K562 (cell line): ENCODE data around the gene OR10A3. TPM values are rescaled to one million over a fixed set of nuclear protein-coding genes. Genes with fewer than 3 reads are reported as not detected.

Experiments
- ATAC-seq: fragments of 200-7000 bp; cut with Tn5 transposase; 3 replicates; pipeline ENCODE4 v1.9.1; 2020; ENCODE audit warnings: moderate library complexity
- BruUV-seq: library from RNA; stranded (reverse); fragments of 400-500 nt; replicated peaks from 2 replicates; lab custom pipeline; 2021; lab: Mats Ljungman, UMichigan
- CTCF ChIA-PET: fragments of 300-600 bp; formaldehyde crosslinking; extraction: SDS; loops from one replicate; lab custom pipeline; 2021; ENCODE audit warnings: low intra/inter-chr PET ratio; lab: Yijun Ruan, JAX
- POLR2A ChIA-PET: fragments of 300-600, 350-650 bp; sonication (Branson Sonifier 250); formaldehyde crosslinking; extraction: SDS; loops from one replicate; lab custom pipeline; 2021; ENCODE audit warnings: antibody characterized with exemption, inconsistent platforms; lab: Yijun Ruan, JAX
- DNase-seq, 4 experiments: peaks; one replicate each; pipeline versions ENCODE4 v3.0.0 to v3.0.0-alpha.2; 2011 to 2018; ENCODE audit warnings: low spot score in 3 of 4, mixed read lengths in 3 of 4; ENCODE audit errors: extremely low read depth in 1 of 4
- FAIRE-seq: peaks from 2 replicates; lab custom pipeline; 2011; peaks lifted over from hg19 to GRCh38; lab: Jason Lieb, UNC
- H2AFZ ChIP-seq: 2 replicates; pipeline ENCODE4 v1.6.0; 2011; ENCODE audit warnings: low read depth, low read length, control low read depth, inconsistent platforms
- H3K27ac ChIP-seq: fragments of 200-600 bp; 3 replicates; pipeline ENCODE4 v1.8.0; 2011; ENCODE audit warnings: low read depth, mild to moderate bottlenecking, control low read depth, inconsistent platforms, low read length, moderate library complexity, mixed read lengths; ENCODE audit errors: extremely low read depth
- H3K27me3 ChIP-seq, 2 experiments: fragments of 300-600 bp in 1 of 2; 2 replicates in 1 of 2; 3 replicates in 1 of 2; pipeline versions ENCODE4 v1.6.0 to v1.8.0; 2011; ENCODE audit warnings: inconsistent platforms in 2 of 2, low read length in 2 of 2, mild to moderate bottlenecking in 1 of 2, mixed read lengths in 1 of 2, moderate library complexity in 1 of 2; ENCODE audit not compliant: control insufficient read depth in 2 of 2, insufficient read depth in 2 of 2
- H3K36me3 ChIP-seq: fragments of 300-600 bp; 3 replicates; pipeline ENCODE4 v1.8.0; 2011; ENCODE audit warnings: mild to moderate bottlenecking, low read length, inconsistent platforms; ENCODE audit not compliant: control insufficient read depth, insufficient read depth
- H3K4me1 ChIP-seq, 2 experiments: fragments of 200-600 bp in 1 of 2; replicated peaks in 1 of 2; 2 replicates in 1 of 2; 3 replicates in 1 of 2; pipeline versions ENCODE4 v1.5.1 to v1.8.0; 2011; ENCODE audit warnings: inconsistent platforms in 2 of 2, low read length in 2 of 2, mild to moderate bottlenecking in 1 of 2, mixed read lengths in 1 of 2, moderate library complexity in 1 of 2; ENCODE audit not compliant: control insufficient read depth in 2 of 2, insufficient read depth in 2 of 2
- H3K4me2 ChIP-seq: 2 replicates; pipeline ENCODE4 v1.6.1; 2011; ENCODE audit warnings: low read length, control low read depth, inconsistent platforms, mixed read lengths; ENCODE audit not compliant: insufficient read depth
- H3K4me3 ChIP-seq: fragments of 200-600 bp; sonication (generic), shearing (Covaris generic); 2 replicates; pipeline ENCODE4 v1.5.1; 2016; ENCODE audit warnings: control low read depth, inconsistent platforms
- H3K79me2 ChIP-seq: fragments of 200-600 bp; 3 replicates; pipeline ENCODE4 v1.8.0; 2011; ENCODE audit warnings: low read length, inconsistent platforms; ENCODE audit not compliant: control insufficient read depth, insufficient read depth
- H3K9ac ChIP-seq, 2 experiments: 2 replicates each; pipeline versions ENCODE4 v1.6.0 to v1.6.1; 2011; ENCODE audit warnings: low read depth in 2 of 2, low read length in 2 of 2, control low read depth in 1 of 2, inconsistent platforms in 1 of 2, mild to moderate bottlenecking in 1 of 2, mixed read lengths in 1 of 2; ENCODE audit not compliant: insufficient read depth in 1 of 2
- H3K9me1 ChIP-seq: one replicate; pipeline ENCODE4 v1.6.0; 2011; ENCODE audit warnings: inconsistent platforms, mild to moderate bottlenecking, low read length, moderate library complexity; ENCODE audit not compliant: control insufficient read depth, insufficient read depth
- H3K9me3 ChIP-seq: replicated peaks from 2 replicates; pipeline ENCODE4 v1.5.1; 2011; ENCODE audit warnings: low read depth, low read length, inconsistent platforms; ENCODE audit not compliant: control insufficient read depth, insufficient read depth
- H4K20me1 ChIP-seq: replicated peaks from 2 replicates; pipeline ENCODE4 v1.6.1; 2011; ENCODE audit warnings: low read length, inconsistent platforms, mixed read lengths; ENCODE audit not compliant: control insufficient read depth, insufficient read depth
- BCOR ChIP-seq: fragments of 450-650 bp; IDR thresholded peaks from 2 replicates; pipeline ENCODE4 v1.6.1; 2016
- DPF2 ChIP-seq: fragments of 450-650 bp; IDR thresholded peaks from 2 replicates; pipeline ENCODE4 v1.6.1; 2016
- ILF3 ChIP-seq: fragments of 450-650 bp; IDR thresholded peaks from 2 replicates; pipeline ENCODE4 v1.6.1; 2018; ENCODE audit warnings: antibody characterized with exemption, mild to moderate bottlenecking, moderate library complexity, borderline replicate concordance
- IRF9 ChIP-seq: fragments of 450-650 bp; IDR thresholded peaks from 2 replicates; pipeline ENCODE4 v1.6.1; 2016; ENCODE audit warnings: missing biosample characterization, missing genetic modification characterization
- MEF2D ChIP-seq: conservative IDR thresholded peaks from 2 replicates; pipeline ENCODE4 v1.6.1; 2016; ENCODE audit warnings: low read depth, missing genetic modification characterization, missing compliant biosample characterization
- NCOA2 ChIP-seq, 2 experiments: fragments of 450-650 bp; IDR thresholded peaks; 2 replicates each; pipeline ENCODE4 v1.6.1; 2018; ENCODE audit warnings: mild to moderate bottlenecking in 2 of 2, moderate library complexity in 1 of 2; ENCODE audit not compliant: partially characterized antibody in 2 of 2
- U2AF1 ChIP-seq: fragments of 200-400 bp; formaldehyde crosslinking; optimal IDR thresholded peaks from 2 replicates; pipeline ENCODE3; 2017; ENCODE audit warnings: mild to moderate bottlenecking, low read depth, low read length, moderate library complexity
- U2AF2 ChIP-seq: fragments of 200-400 bp; formaldehyde crosslinking; optimal IDR thresholded peaks from 2 replicates; pipeline ENCODE3; 2017; ENCODE audit warnings: low read depth, mild to moderate bottlenecking, low read length
- UBTF ChIP-seq, 2 experiments: IDR thresholded peaks; 2 replicates each; pipeline ENCODE4 v1.6.1; 2012; ENCODE audit warnings: improper control_type of control experiment in 2 of 2, low read depth in 2 of 2, low read length in 2 of 2, borderline replicate concordance in 1 of 2
- YY1 ChIP-seq, 3 experiments: IDR thresholded peaks; 2 replicates each; pipeline ENCODE4 v1.6.1; 2011; ENCODE audit warnings: low read length in 2 of 3, mild to moderate bottlenecking in 2 of 3, moderate library complexity in 2 of 3, borderline replicate concordance in 1 of 3, control low read depth in 1 of 3, low read depth in 1 of 3; ENCODE audit not compliant: insufficient read depth in 3 of 3, insufficient replicate concordance in 2 of 3, control insufficient read depth in 1 of 3, insufficient read length in 1 of 3; ENCODE audit errors: extremely low read depth in 1 of 3
- ZNF174 ChIP-seq: fragments of 250-450 bp; sonication (Bioruptor Pico); IDR thresholded peaks from 2 replicates; pipeline ENCODE4 v1.4.0; 2020; ENCODE audit warnings: mild to moderate bottlenecking
- ZNF79 ChIP-seq: fragments of 250-450 bp; sonication (Bioruptor Pico); IDR thresholded peaks from 2 replicates; pipeline ENCODE4 v1.4.0; 2020; ENCODE audit warnings: low read depth, mild to moderate bottlenecking, moderate library complexity
- WGBS: fragments of 100-300 bp; shearing (Covaris generic); methylation state at CpG from one replicate; pipeline ENCODE4 v1.1.6; 2016; ENCODE audit warnings: low coverage, mixed read lengths; ENCODE audit not compliant: insufficient coverage; ENCODE audit errors: missing lambda C conversion rate; 5-methylcytosine and 5-hydroxymethylcytosine counted together
- in situ Hi-C: fragments of 300-500 bp; cut with MboI; formaldehyde crosslinking; loops from 4 replicates; pipeline ENCODE4 v1.15.0; 2018; ENCODE audit warnings: inconsistent platforms, mixed read lengths
- intact Hi-C: fragments of 100-400 bp; cut with micrococcal nuclease; formaldehyde crosslinking; loops from 2 replicates; pipeline ENCODE4 v1.14.2; 2022
- polyA plus RNA-seq, 8 experiments: library from polyadenylated mRNA; depleted of rRNA in 4 of 8; stranded (reverse) in 5 of 8; unstranded in 3 of 8; fragments of >200 nt; fragmentation: Nextera tagmentation in 2 of 8; fragmentation: Illumina TruSeq in 1 of 8; extraction: Ambion mirVana in 2 of 8; extraction: Trizol in 1 of 8; gene quantifications; 2 replicates each; pipeline versions ENCODE4 v1.2.1 to v1.2.3, GENCODE V29; 2011 to 2014; ENCODE audit warnings: inconsistent platforms in 1 of 8, missing spikeins in 1 of 8
- total RNA-seq, 7 experiments: library from RNA; depleted of rRNA in 6 of 7; stranded (reverse); fragments of >200 nt in 6 of 7; fragmentation: Illumina TruSeq in 2 of 7; extraction: Trizol in 2 of 7; gene quantifications; 2 replicates each; pipeline versions ENCODE4 v1.2.1 to v1.2.3, GENCODE V29; 2011 to 2021; ENCODE audit warnings: low replicate concordance in 1 of 7
- TF ChIP-seq, protein P1 (sequence below): fragments of 450-650 bp; formaldehyde crosslinking; IDR thresholded peaks from 2 replicates; pipeline ENCODE4 v1.4.0; 2020; ENCODE audit warnings: mild to moderate bottlenecking, moderate library complexity
- TF ChIP-seq, protein P2 (sequence below): fragments of 250-450 bp; sonication (Bioruptor Pico); IDR thresholded peaks from 2 replicates; pipeline ENCODE4 v1.6.1; 2021; ENCODE audit warnings: mild to moderate bottlenecking

OR10A3 gene
- total and polyA plus RNA-seq, 9 of the 15 experiments (the other 6 are each of a cell fraction or from before 2014, with no cell fraction given) = not detected

DNA sequence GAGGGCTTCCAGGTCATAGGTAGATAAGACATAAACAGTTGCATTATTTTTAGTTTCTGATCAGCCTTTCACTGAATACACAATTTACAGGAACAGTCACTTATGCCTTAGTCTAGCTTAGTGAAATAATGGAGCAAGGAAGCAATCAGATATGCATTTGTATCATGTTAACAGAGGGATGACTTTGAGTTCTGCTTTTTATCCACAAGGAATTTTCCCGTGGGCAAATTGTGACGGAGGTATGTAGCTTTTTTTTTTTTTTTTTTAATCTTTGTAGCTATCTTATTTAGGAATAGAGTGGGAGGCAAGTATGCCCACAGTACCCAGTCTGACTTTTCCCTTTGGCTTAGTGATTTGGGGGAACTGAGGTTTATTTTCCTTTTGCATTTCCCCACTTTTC is 27.2 kb upstream of the OR10A3 start:
- intact Hi-C loops = no loop called here
- Histone ChIP-seq H3K27ac (no peak overlapping the region), H3K4me2 (no peak overlapping the region), H3K4me1 (no peaks in the 10 kb centered on the region), H3K79me2 (no peaks in the 10 kb centered on the region), H3K9ac (no peak overlapping the region), H3K36me3 (no peaks in the 10 kb centered on the region), H3K4me3 (no peak overlapping the region), H3K9me3 (no peaks in the 10 kb centered on the region), H3K27me3 (no peaks in the 10 kb centered on the region), H3K9me1 (no peaks in the 10 kb centered on the region), H2AFZ (no peak overlapping the region), H4K20me1 (no peaks in the 10 kb centered on the region)
- TF ChIP-seq MEF2D (no peak), ILF3 (no peak), UBTF (IDR thresholded peaks at IDR 0.05; ENCODE audit: borderline replicate concordance in 1 of 2, low read depth in 2 of 2, low read length in 2 of 2) (no peak), YY1 (IDR thresholded peaks at IDR 0.05; ENCODE audit: borderline replicate concordance in 1 of 3, control insufficient read depth in 1 of 3, extremely low read depth in 1 of 3, insufficient read depth in 3 of 3, insufficient read length in 1 of 3, insufficient replicate concordance in 2 of 3, low read depth in 1 of 3, low read length in 2 of 3) (no peak), U2AF1 (no peak), NCOA2 (IDR thresholded peaks at IDR 0.05; ENCODE audit: partially characterized antibody in 2 of 2) (no peak), BCOR (no peak), ZNF174 (CRISPR knock-in tag) (no peak), IRF9 (no peak), U2AF2 (no peak), ZNF79 (CRISPR knock-in tag) (no peak), DPF2 (no peak)
- TF ChIP-seq, protein P1, sequence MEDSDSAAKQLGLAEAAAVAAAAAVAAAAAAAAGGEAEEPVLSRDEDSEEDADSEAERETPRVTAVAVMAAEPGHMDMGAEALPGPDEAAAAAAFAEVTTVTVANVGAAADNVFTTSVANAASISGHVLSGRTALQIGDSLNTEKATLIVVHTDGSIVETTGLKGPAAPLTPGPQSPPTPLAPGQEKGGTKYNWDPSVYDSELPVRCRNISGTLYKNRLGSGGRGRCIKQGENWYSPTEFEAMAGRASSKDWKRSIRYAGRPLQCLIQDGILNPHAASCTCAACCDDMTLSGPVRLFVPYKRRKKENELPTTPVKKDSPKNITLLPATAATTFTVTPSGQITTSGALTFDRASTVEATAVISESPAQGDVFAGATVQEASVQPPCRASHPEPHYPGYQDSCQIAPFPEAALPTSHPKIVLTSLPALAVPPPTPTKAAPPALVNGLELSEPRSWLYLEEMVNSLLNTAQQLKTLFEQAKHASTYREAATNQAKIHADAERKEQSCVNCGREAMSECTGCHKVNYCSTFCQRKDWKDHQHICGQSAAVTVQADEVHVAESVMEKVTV (CRISPR knock-in tag) = no peak
- TF ChIP-seq, protein P2, sequence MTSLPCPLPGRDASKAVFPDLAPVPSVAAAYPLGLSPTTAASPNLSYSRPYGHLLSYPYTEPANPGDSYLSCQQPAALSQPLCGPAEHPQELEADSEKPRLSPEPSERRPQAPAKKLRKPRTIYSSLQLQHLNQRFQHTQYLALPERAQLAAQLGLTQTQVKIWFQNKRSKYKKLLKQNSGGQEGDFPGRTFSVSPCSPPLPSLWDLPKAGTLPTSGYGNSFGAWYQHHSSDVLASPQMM (CRISPR knock-in tag) = no peak
- WGBS = 5% methylated on average over 2 of the region's 2 CpGs
- in situ Hi-C loops = no loop called here
- FAIRE-seq = no peak
- no peak for DNase-seq
- POLR2A ChIA-PET = no interaction called here
- BruUV-seq = no TSS peak
- CTCF ChIA-PET = no interaction called here
- ATAC-seq = no peak
